Stimulated activated CD8-positive, alpha-beta memory T cell treated with anti-CD3 and anti-CD28 coated beads, Interleukin-12 subunit alpha, Interleukin-12 subunit beta, amount 100 ng/mL, for 24 hours (primary cell): ENCODE results near the gene OCEL1.

Experiments
- DNase-seq: peaks from one replicate; pipeline ENCODE4 v3.0.0-alpha.2; 2020; ENCODE audit errors: extremely low read depth

Gene OCEL1

GRCh38 chr19:17209126-17210036 is 16.6 kb upstream of the OCEL1 start:
- DNase-seq, result peak; percentile 16

- no peak for DNase-seq
Observed at GRCh38 chr19:17210296-17210695, 15.7 kb upstream of the OCEL1 start.

- DNase-seq, result no peak
Observed at GRCh38 chr19:17211547-17212446, 14.2 kb upstream of the OCEL1 start.

- DNase-seq, result no peak
Observed at GRCh38 chr19:17213334-17213733, 12.7 kb upstream of the OCEL1 start.

- DNase-seq, result no peak
Observed at GRCh38 chr19:17214508-17215126, 11.4 kb upstream of the OCEL1 start.

GRCh38 chr19:17215127-17215971 is 10.7 kb upstream of the OCEL1 start, which contains the start of gene USE1:
Gene USE1 (plus strand): TSS chr19:17215357. CDS start chr19:17215406, 49 bp downstream.
- DNase-seq, result peak; percentile 66

- no peak for DNase-seq
Observed at GRCh38 chr19:17216058-17216670, 9.9 kb upstream of the OCEL1 start.

- no peak for DNase-seq
Observed at GRCh38 chr19:17219286-17219685, 6.7 kb upstream of the OCEL1 start.

GRCh38 chr19:17220207-17220758 is 5.7 kb upstream of the OCEL1 start:
- DNase-seq, result no peak

GRCh38 chr19:17225053-17225452 is 973 bp upstream of the OCEL1 start:
- no peak for DNase-seq

GRCh38 chr19:17227798-17228367 is 1.9 kb downstream of the OCEL1 start:
- no peak for DNase-seq

- DNase-seq, result no peak
Observed at GRCh38 chr19:17229890-17230289, 3.9 kb downstream of the OCEL1 start.

GRCh38 chr19:17232258-17232657 is 6.2 kb downstream of the OCEL1 start:
- no peak for DNase-seq

GRCh38 chr19:17234911-17235299 is 8.9 kb downstream of the OCEL1 start:
- DNase-seq, result no peak

GRCh38 chr19:17235300-17235970 is 9.4 kb downstream of the OCEL1 start:
- peak; percentile 43 for DNase-seq

GRCh38 chr19:17235971-17236777 is 10.1 kb downstream of the OCEL1 start:
- no peak for DNase-seq

- DNase-seq, result no peak
Observed at GRCh38 chr19:17236811-17237543, 11.0 kb downstream of the OCEL1 start.
